ENCODE results near the gene AP2A2.

GRCh38 chr11:996681-997080 lies 71.0 kb downstream of the AP2A2 start:
- TF ChIP-seq CTCF (IDR thresholded peaks at IDR 0.05) (no peak), POLR2A (IDR thresholded peaks at IDR 0.05) (no peak), POLR2AphosphoS5 (IDR thresholded peaks at IDR 0.05) (no peak)

Measured in breast epithelium (tissue), 3 donors.